GM21447 (cell line): ENCODE results near the gene TAF1A.
"Not testable (repeated sequence)": the region's sequence is repeated elsewhere in the genome, so short reads cannot be mapped to it uniquely, and the experiment has no call there.

Source experiments
- ATAC-seq: cut with Tn5 transposase; IDR thresholded peaks from one replicate; pipeline ENCODE4 v1.9.1; 2021; ENCODE audit not compliant: unreplicated experiment

Gene TAF1A

GRCh38 chr1:222589462-222590302, at the start of gene TAF1A:
TAF1A (minus strand) TSS chr1:222589933.
- peak; percentile 100 for ATAC-seq

GRCh38 chr1:222634180-222635013, 44.7 kb upstream of the TAF1A start:
- peak; percentile 88 for ATAC-seq

GRCh38 chr1:222632749-222633148, 43.0 kb upstream of the TAF1A start:
- no peak for ATAC-seq

GRCh38 chr1:222631611-222632208, 42.0 kb upstream of the TAF1A start:
- ATAC-seq: no peak

GRCh38 chr1:222629921-222630535, 40.3 kb upstream of the TAF1A start:
- no peak for ATAC-seq

- ATAC-seq: no peak
Observed at GRCh38 chr1:222627232-222627631, 37.5 kb upstream of the TAF1A start.

GRCh38 chr1:222624214-222624613, 34.5 kb upstream of the TAF1A start:
- ATAC-seq: no peak

GRCh38 chr1:222623458-222623857, 33.7 kb upstream of the TAF1A start:
- ATAC-seq: no peak

GRCh38 chr1:222622765-222623164, 33.0 kb upstream of the TAF1A start:
- no peak for ATAC-seq

GRCh38 chr1:222620566-222620965, 30.8 kb upstream of the TAF1A start:
- peak; percentile 48 for ATAC-seq

GRCh38 chr1:222618880-222619596, 29.3 kb upstream of the TAF1A start:
- ATAC-seq: no peak

- ATAC-seq: peak; percentile 48
Observed at GRCh38 chr1:222618001-222618879, 28.5 kb upstream of the TAF1A start, which contains the start of gene MIA3. MIA3 (plus strand) TSS chr1:222618097; CDS start chr1:222618111, 14 bp downstream.

- peak; percentile 68 for ATAC-seq
Observed at GRCh38 chr1:222617367-222617951, 27.7 kb upstream of the TAF1A start.

- no peak for ATAC-seq
Observed at GRCh38 chr1:222616525-222616924, 26.8 kb upstream of the TAF1A start.

GRCh38 chr1:222613627-222614026, 23.9 kb upstream of the TAF1A start:
- ATAC-seq: no peak

- no peak for ATAC-seq
Observed at GRCh38 chr1:222610728-222611127, 21.0 kb upstream of the TAF1A start.

GRCh38 chr1:222609111-222609510, 19.4 kb upstream of the TAF1A start:
- ATAC-seq: not testable (repeated sequence)

- no peak for ATAC-seq
Observed at GRCh38 chr1:222606757-222607156, 17.0 kb upstream of the TAF1A start.

- ATAC-seq: no peak
Observed at GRCh38 chr1:222601257-222601656, 11.5 kb upstream of the TAF1A start.
